GM18909 (cell line): ENCODE data around the gene GINS1.
"Not testable (repeated sequence)": the region's sequence is repeated elsewhere in the genome, so short reads cannot be mapped to it uniquely, and the experiment has no call there.

Experiments
- ATAC-seq: cut with Tn5 transposase; IDR thresholded peaks from one replicate; pipeline ENCODE4 v1.9.1; 2021; ENCODE audit warnings: mild to moderate bottlenecking; ENCODE audit not compliant: unreplicated experiment, poor library complexity

GINS1 gene

DNA sequence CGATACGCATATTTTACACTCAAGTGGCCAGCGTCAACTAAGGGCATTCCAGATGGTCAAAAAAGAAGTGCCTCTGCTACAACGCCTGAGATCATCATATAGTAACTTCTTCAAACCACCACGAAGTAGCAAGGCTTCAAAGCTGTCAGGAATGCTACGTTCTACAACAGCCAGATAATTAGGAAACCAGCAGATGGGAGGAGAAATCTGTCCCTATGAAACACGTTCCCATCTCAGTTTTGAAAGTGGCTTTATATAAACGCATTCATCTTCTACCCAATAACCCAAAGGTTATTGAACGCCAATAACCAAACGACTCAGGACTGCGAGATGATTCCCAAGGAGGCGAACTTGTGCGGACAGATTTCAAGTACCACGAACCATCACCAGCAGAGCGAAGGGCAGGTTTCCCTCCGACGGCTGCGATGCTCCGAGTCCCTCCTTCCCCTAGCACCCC is 18.0 kb upstream of the GINS1 start:
- peak; percentile 0 for ATAC-seq

DNA sequence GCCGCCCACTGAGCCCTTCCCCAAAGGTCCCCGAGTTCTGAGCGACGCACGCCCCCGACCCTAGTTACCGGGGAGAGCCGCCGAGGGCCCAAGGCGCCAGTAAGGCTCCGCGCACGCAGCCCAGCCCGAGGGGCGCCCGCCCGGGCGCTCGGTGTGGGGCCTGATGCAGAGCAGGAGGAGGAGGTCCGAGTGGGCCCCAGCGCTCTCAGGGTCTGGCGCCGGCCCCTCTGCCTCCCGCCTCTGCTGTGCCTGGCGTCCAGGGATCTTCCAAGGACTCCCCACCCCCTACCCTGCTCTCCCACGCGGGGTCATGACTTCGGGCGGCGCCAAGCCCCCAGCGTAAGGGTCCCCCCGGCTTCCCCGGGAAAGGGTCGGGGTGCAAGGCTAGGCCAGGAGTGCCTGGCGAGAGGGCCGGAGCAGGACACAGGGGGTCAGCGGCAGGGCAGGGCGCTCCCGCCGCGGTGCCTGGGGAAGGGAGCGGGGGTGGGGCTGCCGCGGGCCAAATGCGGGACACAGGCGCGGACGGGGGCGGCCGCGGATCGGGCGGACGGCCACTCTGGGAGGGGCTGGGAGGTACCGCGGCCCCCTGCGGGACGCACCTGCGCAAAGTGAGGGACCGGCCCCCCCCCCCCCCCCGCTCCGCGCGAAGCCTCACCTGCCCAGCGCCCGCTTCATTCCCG is 17.5 kb upstream of the GINS1 start:
- peak; percentile 35 for ATAC-seq

DNA sequence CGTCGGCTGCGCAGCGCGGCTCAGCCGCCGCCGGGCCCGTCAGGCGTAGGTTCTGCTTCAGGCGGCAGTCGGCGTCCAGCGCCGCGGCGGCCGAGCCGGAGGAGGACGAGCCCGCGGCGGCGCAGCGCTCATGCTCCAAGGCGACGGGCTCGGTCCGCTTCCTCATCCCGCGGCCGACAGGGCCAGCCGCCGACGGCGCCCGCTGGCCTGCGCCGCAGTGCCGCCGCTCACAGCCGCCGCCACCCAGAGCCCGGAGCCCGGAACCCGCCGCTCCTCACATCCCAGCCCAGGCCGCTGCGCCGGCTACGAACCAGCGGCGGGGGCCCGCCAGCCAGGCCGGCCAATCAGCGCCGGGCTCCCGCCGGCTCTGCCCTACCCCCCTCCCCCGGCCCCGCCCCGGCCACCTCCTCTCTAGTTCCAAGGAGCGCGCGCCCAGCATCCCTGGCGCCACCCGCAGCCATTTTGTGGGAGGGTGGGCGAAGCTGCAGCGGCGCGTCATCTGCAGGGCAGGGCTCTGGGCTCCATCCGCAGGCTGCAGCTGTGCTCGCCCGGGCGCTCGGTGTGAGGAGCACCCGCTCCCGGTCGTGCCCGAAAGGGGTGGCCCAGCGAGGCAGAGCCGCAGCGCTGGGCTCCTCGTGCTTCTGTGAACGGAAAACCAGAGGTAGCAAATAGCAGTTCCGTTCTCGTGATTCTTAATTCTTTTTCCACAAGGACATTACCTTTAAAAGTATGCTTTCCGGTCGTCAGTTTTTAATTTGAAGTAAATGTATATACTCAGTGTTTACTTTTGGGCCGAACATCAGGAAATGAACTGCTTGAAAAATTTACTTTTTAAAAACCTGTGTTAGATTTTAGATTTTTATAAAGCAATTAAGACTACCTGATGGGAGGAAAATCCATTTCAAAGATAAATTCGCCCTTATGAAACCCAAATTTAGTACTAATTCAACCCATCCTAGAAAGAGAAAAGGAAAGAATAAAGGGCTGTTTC is 16.6 kb upstream of the GINS1 start, which contains the start of gene ABHD12:
TSS of gene ABHD12 (minus strand) at position 298 of the 991 bp plus-strand sequence. CDS start at position 166, 132 bp downstream.
- peak; percentile 90 for ATAC-seq

DNA sequence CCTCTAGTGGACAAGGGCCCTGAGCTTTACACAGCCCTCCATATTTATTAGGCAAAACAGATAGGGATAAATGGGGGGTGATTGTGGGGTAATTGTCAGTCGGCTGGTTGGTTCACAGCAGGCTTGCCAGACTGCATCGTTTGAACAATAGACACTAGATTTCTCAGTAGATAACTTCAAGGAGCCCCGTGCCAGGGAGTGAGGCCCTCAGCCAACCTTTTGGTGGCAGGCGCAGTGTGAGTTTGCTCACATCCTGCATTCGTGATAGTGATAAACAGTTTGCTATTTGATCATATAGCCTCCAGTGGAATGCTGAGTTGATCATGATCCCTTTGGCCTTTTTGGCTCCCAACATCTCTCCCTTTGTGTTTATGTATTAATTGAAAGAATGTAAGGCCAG is 13.2 kb upstream of the GINS1 start:
- no peak for ATAC-seq

DNA sequence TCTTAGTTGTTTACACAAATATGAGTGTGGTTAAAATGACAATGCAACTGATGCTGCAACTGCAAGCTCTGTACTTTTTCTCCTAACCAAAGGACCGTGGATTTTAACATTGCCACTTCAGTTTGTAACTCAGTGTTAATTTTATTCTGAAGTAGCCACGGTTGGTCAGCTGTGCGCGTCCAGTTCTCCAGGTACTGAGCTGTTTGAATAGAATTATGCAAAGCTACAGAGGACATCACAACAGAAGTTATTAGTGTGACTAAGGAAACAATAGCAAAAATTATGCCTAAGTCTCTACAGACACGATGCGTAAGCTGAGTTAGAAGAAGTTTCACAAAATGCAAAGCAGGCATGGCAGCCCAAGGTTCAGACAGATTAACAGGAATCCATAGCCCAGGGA is 12.5 kb upstream of the GINS1 start:
- no peak for ATAC-seq

DNA sequence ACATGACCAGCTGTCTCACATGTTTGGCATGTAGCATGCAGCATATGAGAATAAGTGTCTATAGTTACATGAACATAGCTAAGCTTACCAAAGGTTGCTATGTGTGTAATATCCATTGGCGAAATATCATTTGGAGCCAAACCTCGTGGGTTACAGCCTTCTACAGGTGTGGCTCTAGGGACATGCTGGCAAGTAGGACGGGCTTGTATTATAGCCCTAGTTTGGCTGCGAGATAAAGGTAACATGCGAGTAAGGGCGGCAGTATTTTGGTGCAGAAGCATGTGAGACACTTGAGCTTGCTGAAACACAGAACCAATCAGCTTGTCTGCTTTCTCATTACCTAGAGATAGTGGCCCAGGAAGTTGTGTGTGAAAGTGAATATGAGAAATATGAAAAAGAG is 10.4 kb upstream of the GINS1 start:
- ATAC-seq = no peak

DNA sequence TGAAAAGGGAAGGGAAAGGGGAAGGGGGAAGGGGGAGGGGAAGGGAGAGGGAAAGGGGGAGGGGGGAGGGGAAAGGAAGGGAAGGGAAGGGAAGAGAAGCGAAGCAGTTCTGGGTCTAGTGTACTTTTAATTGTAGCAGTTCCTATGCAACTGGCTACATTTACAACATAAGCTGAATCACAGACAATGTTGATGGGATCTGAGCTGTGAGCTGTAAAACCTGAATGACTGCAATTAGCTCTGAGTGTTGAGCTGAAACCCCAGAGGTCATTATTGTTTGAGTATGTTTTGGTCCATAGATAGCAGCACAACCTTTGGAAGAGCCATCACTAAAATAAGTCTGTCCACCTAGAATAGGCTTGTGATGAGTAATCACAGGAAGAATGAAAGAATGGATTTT is 9.7 kb upstream of the GINS1 start:
- ATAC-seq = no peak

DNA sequence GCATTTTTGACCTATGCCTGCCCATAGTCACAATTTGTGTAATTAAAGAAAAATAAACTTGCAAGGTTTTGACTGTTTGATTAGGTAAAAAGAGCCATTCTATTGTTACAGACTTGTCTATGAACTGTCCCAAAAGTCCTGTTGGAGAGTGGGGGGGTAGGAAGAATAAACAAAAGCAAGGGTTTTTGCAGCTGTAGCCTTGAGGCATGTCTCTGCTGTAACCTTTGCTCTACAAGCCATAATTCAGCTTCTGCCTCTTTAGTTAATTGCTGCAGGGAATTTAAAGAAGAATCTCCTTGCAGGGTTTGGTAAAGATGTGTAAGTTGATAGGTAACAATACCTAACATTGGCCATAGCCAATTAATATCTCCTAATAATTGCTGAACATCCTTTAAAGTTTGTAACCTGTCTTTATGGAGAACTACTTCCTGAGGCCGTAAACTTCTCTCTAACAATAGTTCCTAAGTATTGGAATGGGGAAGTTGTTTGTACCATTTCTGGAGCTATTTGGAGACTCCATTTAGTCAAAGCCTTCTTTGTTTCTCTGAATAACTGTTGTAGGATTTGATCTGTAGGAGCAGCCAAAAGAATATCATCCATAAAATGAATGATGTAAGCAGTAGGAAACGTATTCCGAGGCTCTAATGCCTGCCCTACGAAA is 9.0 kb upstream of the GINS1 start:
- ATAC-seq = no peak

DNA sequence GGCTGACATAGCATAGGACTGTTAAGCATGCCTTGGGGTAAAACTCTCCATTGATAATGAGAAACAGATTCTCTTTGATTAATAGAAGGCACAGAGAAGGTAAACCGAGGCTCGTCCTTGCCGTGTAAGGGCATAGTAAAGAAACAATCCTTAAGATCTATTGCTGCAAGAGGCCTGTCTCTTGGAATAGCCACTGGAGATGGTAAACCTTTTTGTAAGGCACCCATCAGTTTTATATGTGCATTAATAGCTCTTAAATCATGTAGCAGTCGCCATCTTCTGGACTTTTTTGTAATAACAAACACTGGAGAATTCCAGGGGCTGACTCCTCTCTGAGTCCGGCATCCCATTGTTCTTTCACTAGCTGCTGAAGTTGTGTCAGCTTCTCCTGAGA is 8.4 kb upstream of the GINS1 start:
- ATAC-seq = peak; percentile 56

DNA sequence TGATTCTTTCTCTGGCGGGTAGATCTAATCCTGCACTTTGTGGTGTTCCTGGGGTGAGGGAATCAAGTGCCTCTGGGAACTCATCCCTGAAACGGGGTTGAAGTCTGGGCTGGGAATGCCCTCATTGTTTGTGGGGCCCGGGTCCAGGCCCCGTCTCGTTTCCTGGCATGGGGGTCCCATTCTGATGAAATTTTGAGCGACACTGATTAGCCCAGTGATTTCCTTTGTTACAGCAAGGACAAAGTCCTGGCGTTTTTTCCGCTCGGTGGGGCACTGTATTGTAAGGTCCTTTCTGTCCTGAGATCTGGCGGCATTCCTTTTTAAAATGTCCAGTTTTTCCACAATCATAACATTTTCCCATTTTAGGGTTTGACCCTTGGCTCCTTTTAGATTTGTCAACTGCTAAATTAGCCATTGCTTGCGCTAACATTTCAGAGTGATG is 7.2 kb upstream of the GINS1 start:
- ATAC-seq = not testable (repeated sequence)

DNA sequence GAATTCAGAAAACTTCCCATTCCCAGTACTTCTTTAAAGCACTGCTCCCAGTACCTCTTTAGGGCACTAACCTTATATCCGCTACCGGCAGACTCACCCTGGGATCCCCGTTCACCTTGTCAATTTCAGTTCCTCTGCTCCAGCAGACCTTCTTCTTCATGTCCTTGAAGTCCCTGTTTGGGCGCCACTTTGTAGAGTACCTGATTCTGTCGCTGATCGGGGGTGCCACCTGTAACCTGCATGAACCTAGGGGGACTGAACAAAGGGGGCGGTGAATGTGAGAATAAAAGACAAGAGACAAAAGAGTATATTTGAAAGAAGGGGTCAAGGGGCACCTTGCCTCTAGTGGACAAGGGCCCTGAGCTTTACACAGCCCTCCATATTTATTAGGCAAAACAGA is 4.9 kb upstream of the GINS1 start:
- no peak for ATAC-seq

DNA sequence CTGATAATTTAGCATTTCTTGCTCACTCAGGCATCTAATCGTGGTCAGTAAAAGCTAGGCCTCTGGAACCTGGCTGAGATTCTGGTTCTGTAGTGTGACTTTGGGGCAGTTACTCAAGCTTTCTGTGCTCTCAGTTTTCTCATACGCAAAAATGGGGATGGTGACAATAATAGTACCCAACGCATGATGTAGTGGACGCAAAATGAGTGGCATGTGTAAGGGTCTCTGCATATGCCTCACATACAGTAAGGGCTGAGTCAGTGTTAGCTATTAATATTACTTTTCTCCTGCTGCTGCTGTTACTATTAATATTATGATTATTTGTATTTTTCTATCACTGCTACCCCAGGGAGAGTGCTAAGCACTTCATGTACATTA is 686 bp downstream of the GINS1 start:
- no peak for ATAC-seq

DNA sequence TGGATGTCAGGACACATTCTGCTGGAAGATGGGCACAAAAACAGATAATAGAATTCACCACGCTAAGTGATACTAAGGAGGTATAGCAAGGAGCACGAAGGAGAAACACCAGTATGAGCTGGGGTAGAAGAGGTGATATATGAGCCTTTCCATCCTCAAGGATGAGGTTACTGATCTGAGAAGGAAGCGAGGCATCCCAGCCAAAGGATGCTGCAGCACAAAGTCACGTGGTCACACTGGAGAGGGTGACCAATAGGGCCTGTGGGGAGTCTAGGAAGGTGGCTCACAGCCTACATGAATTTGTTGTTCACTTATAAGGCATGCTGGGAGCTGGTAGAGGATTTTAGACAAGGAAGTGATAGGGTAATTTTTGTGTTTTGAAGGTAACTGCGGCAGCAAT is 1.4 kb downstream of the GINS1 start:
- no peak for ATAC-seq

DNA sequence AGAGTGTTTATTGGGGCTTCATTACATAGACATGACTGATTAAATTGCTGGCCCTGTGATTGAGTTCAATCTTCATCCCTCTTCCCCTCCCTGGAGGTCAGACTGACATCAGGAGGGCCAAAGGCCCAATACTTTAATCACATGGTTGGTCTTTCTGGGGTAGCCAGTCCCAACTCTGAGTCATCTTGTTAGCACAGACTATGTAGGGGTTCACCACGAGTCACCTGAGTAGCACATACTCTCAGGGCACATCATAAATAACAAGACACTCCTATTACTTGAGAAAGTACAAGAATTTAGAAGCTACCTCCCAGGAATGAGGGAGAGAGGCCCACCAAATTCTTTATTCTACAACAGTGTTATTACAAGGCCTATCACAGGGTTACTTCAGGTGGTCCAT is 11.3 kb downstream of the GINS1 start:
- no peak for ATAC-seq

DNA sequence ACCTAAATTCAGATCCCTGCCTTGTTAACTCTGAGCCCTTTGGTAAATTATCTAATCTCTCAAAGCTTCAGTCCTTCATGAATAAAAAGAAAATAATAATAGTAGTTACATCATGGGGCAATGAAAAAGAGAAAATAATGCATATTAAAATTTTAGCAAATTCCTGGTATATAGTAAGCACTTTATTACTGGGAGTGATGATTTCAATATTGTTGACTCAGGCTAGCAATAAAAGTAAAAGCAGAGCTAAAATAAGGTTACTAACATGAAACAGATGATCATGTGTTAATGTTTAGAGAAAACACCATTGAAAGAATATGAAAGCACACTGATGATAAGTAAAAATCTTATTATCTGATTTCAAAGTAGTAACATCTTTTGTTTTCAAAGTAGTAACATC is 13.6 kb downstream of the GINS1 start:
- ATAC-seq = no peak

DNA sequence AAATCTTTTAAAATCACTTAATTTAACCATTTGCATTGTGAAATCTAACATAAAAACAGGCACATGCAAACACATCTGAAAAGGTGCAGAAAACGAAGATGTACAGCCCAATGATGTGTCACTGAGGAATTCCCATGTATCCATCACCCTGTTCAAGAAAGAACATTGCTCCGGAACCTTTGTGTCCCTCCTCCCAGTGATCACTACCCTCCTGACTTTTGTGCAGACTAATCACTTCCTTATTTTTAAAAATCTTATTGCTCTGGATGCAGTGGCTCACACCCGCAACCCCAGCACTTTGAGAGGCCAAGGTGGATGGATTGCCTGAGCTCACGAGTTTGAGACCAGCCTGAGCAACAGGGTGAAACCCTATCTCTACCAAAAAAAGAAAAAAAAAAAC is 14.6 kb downstream of the GINS1 start:
- no peak for ATAC-seq

DNA sequence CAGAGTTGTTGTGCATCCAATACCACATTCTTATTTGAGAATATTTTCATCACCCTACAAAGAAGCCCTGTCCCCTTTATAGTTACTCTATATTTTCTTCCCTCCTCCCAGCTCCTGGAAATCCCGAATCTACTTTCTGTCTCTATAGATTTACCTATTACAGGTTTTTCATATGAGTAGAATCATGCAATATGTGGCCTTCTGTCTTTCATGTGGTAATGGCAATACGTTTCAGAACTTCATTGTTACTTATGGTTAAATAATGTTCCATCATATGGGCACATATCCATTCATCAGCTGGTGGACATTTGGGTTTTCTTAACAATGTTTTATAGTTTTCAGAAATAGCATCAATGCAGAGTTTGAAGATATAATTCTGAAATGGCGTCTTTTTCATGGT is 17.1 kb downstream of the GINS1 start:
- ATAC-seq = no peak

DNA sequence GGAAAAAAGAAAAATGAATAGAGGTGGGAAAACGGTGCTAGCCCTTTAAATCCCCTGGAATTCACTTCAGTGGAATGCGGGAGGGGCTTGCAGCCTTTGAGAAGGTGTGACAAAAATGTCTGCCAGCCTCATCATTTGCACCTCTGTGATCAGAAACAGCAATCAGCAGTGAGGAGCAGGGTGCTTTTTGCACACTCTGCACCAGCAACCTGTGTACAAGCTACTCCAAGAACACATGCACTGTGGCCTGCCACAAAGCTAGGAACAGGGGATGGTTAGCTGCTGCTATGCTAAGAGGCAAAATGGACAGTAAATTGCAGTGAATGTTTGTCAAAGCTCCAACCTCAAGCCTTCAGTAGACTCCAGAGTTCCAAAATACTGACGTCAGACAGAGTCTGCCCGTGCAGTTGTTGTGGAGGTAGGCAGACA is 29.7 kb downstream of the GINS1 start:
- no peak for ATAC-seq

DNA sequence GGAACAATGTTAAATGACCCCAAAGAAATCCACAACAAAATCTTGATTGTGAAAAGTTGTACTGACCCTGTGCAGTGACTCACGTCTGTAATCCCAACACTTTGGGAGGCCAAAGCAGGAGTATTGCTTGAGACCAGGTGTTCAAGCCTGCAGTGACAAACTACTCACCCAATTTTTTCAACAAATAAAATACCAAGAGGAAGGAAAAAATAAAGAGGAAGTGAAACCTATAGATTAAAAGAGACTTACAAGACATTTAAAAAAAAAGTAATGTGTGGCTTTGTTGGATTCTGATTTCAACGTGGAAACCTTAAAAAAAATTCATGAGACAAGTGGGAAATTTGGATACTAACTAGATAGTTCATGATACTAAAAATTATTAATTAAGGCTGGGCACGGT is 31.9 kb downstream of the GINS1 start:
- ATAC-seq = peak; percentile 72

DNA sequence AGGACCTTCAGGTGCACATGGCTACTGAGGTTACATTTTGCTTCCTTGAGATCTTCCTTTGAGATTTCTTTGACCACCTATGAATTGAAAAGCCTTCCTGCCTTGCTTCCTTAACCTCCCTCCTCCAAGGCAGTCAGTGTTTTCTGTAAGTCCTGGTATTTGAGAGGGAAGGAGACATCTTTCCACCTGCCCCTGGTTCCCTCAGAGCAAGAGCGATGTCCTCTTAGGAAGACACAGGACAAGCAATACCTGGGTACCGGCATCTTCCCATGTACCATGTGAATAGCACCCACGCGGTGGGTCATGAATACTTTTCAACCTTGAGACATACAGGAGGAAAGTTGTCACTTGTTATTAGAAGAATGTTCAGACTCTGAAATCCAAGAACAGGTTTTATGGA is 37.1 kb downstream of the GINS1 start:
- ATAC-seq = no peak

DNA sequence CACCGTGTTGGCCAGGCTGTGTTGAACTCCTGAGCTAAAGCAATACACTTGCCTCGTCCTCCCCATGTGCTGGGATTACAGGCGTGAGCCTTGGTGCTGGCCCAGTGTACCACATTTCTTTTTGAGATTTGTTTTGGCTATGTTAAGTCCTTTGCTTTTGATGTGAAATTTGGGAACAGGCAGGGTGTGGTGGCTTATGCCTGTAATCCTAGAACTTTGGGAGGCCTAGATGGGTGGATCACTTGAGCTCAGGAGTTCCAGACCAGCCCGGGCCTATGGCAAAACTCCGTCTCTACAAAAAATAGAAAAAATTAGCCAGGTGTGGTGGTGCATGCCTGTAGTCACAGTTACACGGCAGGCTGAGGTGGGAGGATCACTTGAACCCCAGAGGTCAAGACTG is 40.2 kb downstream of the GINS1 start:
- ATAC-seq = no peak
